Inflammatory macrophage (primary cell): ENCODE data around the gene HELZ.
"Not testable (repeated sequence)": the region's sequence is repeated elsewhere in the genome, so short reads cannot be mapped to it uniquely, and the experiment has no call there.

ENCODE experiments used
- DNase-seq, 2 donors: peaks; one replicate each; pipeline ENCODE4 v3.0.0-alpha.2; 2020 to 2022

HELZ gene

GRCh38 chr17:67181825-67182224, 63.2 kb downstream of the HELZ start:
- no peak for DNase-seq

GRCh38 chr17:67180275-67180674, 64.7 kb downstream of the HELZ start:
- DNase-seq = peak in 1 of 2 donors; percentile 10

DNA sequence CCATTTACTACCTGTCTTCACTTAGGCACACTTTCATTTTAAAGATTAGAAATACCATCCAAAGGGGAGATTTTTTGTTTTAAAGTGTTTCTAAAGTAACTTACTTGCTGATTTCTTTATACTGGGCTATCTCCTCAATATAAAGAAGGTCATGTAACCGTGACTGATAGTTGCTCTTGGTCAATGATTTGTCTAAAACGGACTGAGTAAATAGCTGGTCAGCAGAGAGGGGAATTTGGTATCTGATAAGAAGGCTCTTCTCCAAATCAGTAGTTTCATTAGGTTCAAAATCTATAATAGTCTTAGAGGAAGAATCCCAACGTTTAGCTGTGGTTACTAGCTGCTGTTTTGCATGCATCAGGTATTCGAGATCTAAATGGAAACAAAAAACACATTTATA, 66.4 kb downstream of the HELZ start:
- DNase-seq = no peak

GRCh38 chr17:67177732-67178131, 67.3 kb downstream of the HELZ start:
- no peak for DNase-seq

- DNase-seq = no peak
These were observed 70.8 kb downstream of the HELZ start for GRCh38 chr17:67174190-67174589.

DNA sequence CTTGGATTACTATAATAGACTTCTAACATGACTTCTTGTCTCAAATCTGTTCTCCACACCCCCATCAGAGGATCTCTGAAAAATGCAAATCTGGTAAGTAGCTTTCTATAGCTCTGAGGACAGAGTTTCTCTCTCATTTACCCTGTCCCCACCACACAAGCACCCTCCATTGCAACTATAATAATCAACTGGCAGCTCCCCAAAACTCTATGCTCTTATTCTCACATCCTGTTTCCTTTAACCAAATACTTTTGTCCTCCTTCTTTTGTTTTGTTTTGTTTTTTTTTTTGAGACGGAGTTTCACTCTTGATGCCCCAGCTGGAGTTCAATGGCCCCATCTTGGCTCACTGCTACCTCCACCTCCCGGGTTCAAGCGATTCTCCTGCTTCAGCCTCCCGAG, 73.4 kb downstream of the HELZ start:
- no peak for DNase-seq

DNA sequence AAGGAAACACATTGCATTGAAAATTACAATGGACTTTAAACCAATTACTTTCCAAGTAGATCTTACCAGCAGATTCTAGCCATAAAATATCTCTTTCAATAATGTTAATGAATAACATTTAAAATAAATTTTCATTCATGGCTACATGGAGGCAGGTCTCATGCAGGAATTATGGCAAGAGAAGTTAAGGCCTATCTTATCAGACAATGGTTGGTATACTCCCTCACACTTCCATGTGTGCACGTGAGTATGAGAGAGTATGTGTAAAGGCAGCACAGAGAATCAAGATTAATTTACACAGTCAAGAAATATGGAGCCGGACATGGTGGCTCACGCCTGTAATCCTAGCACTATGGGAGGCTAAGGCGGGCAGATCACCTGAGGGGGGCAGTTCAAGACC, 76.5 kb downstream of the HELZ start:
- DNase-seq = no peak

DNA sequence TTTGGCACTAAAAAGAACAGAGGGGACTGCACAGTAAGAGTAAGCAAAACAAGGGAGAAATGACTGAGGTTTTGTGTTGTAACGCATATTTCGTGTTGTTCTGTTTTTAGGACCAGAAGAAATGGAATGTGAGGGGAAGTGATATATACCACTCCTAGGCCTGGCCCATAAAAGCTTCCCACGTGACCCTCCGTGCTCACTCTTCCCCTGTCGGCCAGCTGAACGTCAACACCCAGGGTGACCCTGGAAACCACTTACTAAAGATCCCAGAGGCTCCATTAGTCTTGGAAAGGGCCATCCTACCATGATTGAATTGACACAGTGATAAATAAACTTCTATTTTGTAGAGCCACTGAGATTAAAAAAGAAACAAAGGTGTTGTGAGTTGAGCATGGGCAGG, 79.8 kb downstream of the HELZ start:
- peak; percentile 87 to 91 for DNase-seq

DNA sequence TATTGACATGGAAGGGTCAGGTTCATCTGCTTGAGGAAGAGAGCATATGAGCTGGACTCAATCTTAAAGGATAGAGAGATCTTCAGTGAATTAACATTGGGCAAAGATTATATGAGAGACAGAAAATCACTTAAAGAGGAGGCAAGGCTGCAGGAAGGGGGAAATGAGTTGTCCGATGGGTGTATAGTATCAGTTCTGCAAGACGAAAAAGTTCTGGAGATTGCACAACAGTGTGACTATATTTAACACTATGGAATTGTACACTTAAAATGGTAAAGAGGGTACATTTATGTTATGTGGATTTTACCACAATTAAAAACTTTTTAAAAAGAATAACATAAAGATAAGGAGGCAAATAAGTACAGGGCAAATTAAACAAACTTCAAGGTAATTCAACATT, 80.7 kb downstream of the HELZ start:
- DNase-seq = peak; percentile 46 to 72

- DNase-seq = no peak
These were observed 82.2 kb downstream of the HELZ start for GRCh38 chr17:67162771-67163170.

- no peak for DNase-seq
These were observed 83.4 kb downstream of the HELZ start for GRCh38 chr17:67161573-67161972.

DNA sequence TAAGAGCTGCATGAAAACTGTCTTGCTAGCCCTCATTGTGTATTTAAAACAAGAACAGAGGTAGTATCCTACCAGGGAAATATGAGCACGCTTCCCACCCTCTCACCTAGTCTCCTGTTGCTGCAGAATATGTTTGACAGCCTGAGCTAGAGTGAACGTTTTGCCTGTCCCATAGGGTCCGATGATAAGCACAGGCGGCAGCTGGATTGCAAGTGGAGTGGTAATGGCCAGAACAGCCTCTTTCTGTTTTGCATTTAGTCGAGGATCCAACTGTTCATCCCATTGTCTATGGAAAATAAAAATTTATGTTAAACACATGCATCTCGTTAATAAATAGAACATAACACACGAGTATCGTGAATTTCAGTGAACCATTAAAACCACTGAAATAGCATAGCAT, 84.2 kb downstream of the HELZ start:
- no peak for DNase-seq

GRCh38 chr17:67157732-67158639, 87.0 kb downstream of the HELZ start:
- DNase-seq = peak in 1 of 2 donors; percentile 7

DNA sequence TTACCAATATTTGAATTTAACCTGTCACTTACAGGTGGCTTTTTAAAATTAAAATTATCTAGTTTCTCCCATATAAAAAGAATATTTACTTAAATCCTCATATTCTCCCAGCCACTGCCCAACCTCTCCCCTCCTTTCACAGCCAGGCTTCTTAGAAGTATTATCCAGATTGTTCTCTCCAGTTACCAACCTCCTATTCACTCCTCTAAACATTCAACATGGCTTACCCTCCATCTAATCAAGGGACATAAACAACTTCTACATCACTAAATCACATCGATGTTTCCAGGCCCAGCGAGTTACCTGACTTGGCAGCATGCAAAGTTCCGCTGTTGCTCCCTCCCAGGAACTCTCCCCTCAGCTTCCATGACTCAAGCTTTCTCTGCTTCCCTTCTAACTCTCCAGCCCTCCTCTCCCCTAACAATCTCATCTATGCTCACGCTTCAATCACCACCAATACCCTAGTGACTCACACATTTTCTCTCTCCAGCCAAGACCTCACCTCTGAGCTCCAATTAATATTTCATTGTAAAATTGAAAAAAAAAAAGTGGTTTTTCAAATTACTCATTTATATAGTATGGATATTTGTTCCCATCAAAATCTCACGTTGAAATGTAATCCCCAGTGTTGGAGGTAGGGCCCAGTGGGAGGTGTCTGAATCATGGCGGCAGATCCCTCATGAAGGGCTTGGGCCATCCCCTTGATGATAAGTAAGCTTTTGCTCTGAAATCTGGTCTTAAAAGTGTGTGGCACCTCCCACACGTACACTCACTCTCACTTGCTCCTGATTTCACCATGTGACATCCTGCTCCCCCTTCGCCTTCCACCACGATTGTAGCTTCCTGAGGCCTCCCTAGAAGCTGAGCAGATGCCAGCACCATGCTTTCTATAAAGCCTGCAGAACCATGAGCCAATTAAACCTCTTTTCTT, 88.5 kb downstream of the HELZ start:
- no peak for DNase-seq

- DNase-seq = no peak
These were observed 92.2 kb downstream of the HELZ start for GRCh38 chr17:67152824-67153223.

GRCh38 chr17:67151717-67152116, 93.3 kb downstream of the HELZ start:
- no peak for DNase-seq

DNA sequence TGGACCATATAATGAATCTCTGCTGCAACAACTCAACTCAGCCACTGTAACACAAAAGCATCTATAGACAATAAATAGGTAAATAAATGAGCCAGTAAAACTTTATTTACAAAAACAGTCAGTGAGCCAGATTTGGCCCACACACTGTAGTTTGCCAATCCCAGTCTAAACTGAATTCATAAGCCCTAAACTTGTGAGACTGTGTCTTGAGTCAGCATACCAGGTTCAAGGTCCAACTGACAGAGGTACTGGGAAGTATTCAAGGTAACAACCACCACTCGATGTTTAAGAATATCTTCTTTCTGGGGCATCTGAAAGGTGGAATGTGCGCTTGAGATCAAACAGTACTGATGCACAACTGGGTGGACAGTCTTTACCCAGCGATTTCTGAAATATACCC, 94.2 kb downstream of the HELZ start:
- DNase-seq = no peak

DNA sequence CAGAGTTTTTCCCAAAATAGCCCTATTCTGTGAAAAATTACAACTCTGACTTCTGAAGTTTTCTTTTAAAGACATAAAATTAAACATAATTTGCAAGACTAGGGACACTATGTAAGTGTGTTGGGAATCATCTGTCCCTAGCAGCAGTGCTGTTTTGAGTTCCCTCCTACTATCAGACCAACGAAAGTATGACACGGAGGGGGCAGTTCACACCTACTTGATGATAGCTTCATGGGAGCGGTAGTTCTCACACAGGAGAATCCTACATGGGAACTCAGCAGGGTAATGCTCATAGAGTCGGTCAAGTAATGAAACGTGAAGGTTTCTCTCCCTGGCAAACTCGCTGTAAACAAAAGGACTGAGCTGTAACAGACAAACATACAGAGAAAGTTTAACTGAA, 96.6 kb downstream of the HELZ start:
- no peak for DNase-seq

GRCh38 chr17:67145183-67145805, 99.7 kb downstream of the HELZ start:
- DNase-seq = no peak

- DNase-seq = no peak
These were observed 101.7 kb downstream of the HELZ start for GRCh38 chr17:67143318-67143717.

- DNase-seq = not testable (repeated sequence)
These were observed 103.0 kb downstream of the HELZ start for GRCh38 chr17:67142030-67142429.

GRCh38 chr17:67139784-67140665, 105.0 kb downstream of the HELZ start:
- DNase-seq = no peak
